C4-2B (cell line): ENCODE measurements around the gene THOC6.

Experiments used
- CTCF ChIP-seq: fragments of 450-650 bp; conservative IDR thresholded peaks from 2 replicates; pipeline ENCODE4 v1.5.1; 2017; ENCODE audit warnings: mild to moderate bottlenecking
- ZFX ChIP-seq: fragments of 450-650 bp; IDR thresholded peaks from 2 replicates; pipeline ENCODE4 v1.6.1; 2017

- no peak for TF ChIP-seq CTCF
- peak; percentile 10; the same call in 1 of the 2 replicates for TF ChIP-seq ZFX
These were observed 44.1 kb upstream of the THOC6 start for GRCh38 chr16:2979669-2980226.
